IMR-90 (cell line): ENCODE results near the gene KRTAP4-9. TPM values are rescaled to one million over a fixed set of nuclear protein-coding genes. Genes with fewer than 3 reads are reported as not detected.
"Not testable (repeated sequence)": the region's sequence is repeated elsewhere in the genome, so short reads cannot be mapped to it uniquely, and the experiment has no call there.

Source experiments
- ATAC-seq: fragments of 200-7000 bp; cut with Tn5 transposase; 2 replicates; pipeline ENCODE4 v1.9.1; 2020; ENCODE audit warnings: low read depth, mild to moderate bottlenecking, moderate library complexity
- BruUV-seq: library from RNA; stranded (reverse); fragments of 400-500 nt; replicated peaks from 2 replicates; lab custom pipeline; 2021; lab: Mats Ljungman, UMichigan
- CTCF ChIA-PET: fragments of 300-600 bp; formaldehyde crosslinking; extraction: SDS; loops from one replicate; lab custom pipeline; 2021; ENCODE audit warnings: antibody characterized with exemption; lab: Yijun Ruan, JAX
- POLR2A ChIA-PET: fragments of 300-600 bp; sonication (Branson Sonifier 250); formaldehyde crosslinking; loops from one replicate; lab custom pipeline; 2022; ENCODE audit warnings: antibody characterized with exemption; ENCODE audit not compliant: unreplicated experiment; lab: Charles Lee
- DNase-seq: peaks from one replicate; pipeline ENCODE4 v3.0.0; 2013
- H2AFZ ChIP-seq: replicated peaks from 2 replicates; pipeline ENCODE3; 2013; ENCODE audit warnings: low read length, mild to moderate bottlenecking; ENCODE audit not compliant: poor library complexity
- H2AK5ac ChIP-seq: 2 replicates; pipeline ENCODE4 v1.6.1; 2013; ENCODE audit warnings: low read depth, low read length, inconsistent platforms
- H2AK9ac ChIP-seq: replicated peaks from 2 replicates; pipeline ENCODE3; 2013; ENCODE audit warnings: mild to moderate bottlenecking, low read depth, low read length, moderate library complexity; ENCODE audit not compliant: poor library complexity
- H2BK120ac ChIP-seq: 2 replicates; pipeline ENCODE4 v1.6.1; 2013; ENCODE audit warnings: low read depth, low read length, inconsistent platforms
- H2BK15ac ChIP-seq: 3 replicates; pipeline ENCODE4 v1.6.1; 2013; ENCODE audit warnings: low read depth, low read length, inconsistent platforms
- H2BK20ac ChIP-seq: 2 replicates; pipeline ENCODE4 v1.6.1; 2013; ENCODE audit warnings: low read depth, mild to moderate bottlenecking, inconsistent platforms, low read length, moderate library complexity
- H2BK5ac ChIP-seq: 2 replicates; pipeline ENCODE4 v1.6.1; 2013; ENCODE audit warnings: mild to moderate bottlenecking, low read depth, low read length, inconsistent platforms; ENCODE audit not compliant: poor library complexity, severe bottlenecking
- H3K14ac ChIP-seq: replicated peaks from 2 replicates; pipeline ENCODE4 v1.6.1; 2013; ENCODE audit warnings: low read depth, low read length, inconsistent platforms
- H3K18ac ChIP-seq: 2 replicates; pipeline ENCODE4 v1.6.1; 2013; ENCODE audit warnings: low read depth, low read length, control low read depth
- H3K23ac ChIP-seq: 2 replicates; pipeline ENCODE4 v1.6.1; 2013; ENCODE audit warnings: low read depth, low read length, inconsistent platforms
- H3K27ac ChIP-seq: 2 replicates; pipeline ENCODE4 v1.5.1; 2013; ENCODE audit warnings: mild to moderate bottlenecking, control low read depth, low read length; ENCODE audit not compliant: insufficient read depth
- H3K27me3 ChIP-seq: 2 replicates; pipeline ENCODE4 v1.6.1; 2013; ENCODE audit warnings: low read length; ENCODE audit not compliant: control insufficient read depth, insufficient read depth
- H3K36me3 ChIP-seq: 2 replicates; pipeline ENCODE4 v1.6.1; 2013; ENCODE audit warnings: low read length, mixed read lengths; ENCODE audit not compliant: control insufficient read depth, insufficient read depth
- H3K4ac ChIP-seq: 2 replicates; pipeline ENCODE4 v1.6.1; 2013; ENCODE audit warnings: low read depth, low read length, inconsistent platforms
- H3K4me1 ChIP-seq: 2 replicates; pipeline ENCODE4 v1.6.1; 2013; ENCODE audit warnings: low read length, mixed read lengths; ENCODE audit not compliant: control insufficient read depth, insufficient read depth
- H3K4me2 ChIP-seq: 2 replicates; pipeline ENCODE4 v1.6.1; 2013; ENCODE audit warnings: low read depth, mild to moderate bottlenecking, control low read depth, low read length, moderate library complexity
- H3K4me3 ChIP-seq: 2 replicates; pipeline ENCODE4 v1.5.1; 2013; ENCODE audit warnings: low read depth, mild to moderate bottlenecking, control low read depth, low read length, moderate library complexity; ENCODE audit not compliant: insufficient read depth
- H3K56ac ChIP-seq: 2 replicates; pipeline ENCODE4 v1.6.1; 2013; ENCODE audit warnings: low read length, inconsistent platforms; ENCODE audit not compliant: insufficient read depth; ENCODE audit errors: extremely low read depth
- H3K79me1 ChIP-seq, 2 experiments: 2 replicates each; pipeline ENCODE4 v1.6.1; 2013; ENCODE audit warnings: low read length in 2 of 2, inconsistent platforms in 1 of 2, low read depth in 1 of 2
- H3K9ac ChIP-seq: 2 replicates; pipeline ENCODE4 v1.6.1; 2013; ENCODE audit warnings: low read depth, low read length, control low read depth
- H3K9me1 ChIP-seq: 2 replicates; pipeline ENCODE4 v1.6.1; 2013; ENCODE audit warnings: low read length, inconsistent platforms; ENCODE audit not compliant: insufficient read depth
- H3K9me3 ChIP-seq: 2 replicates; pipeline ENCODE4 v1.6.1; 2013; ENCODE audit warnings: low read length; ENCODE audit not compliant: control insufficient read depth, insufficient read depth
- H4K20me1 ChIP-seq: 2 replicates; pipeline ENCODE4 v1.6.1; 2013; ENCODE audit warnings: low read length, inconsistent platforms; ENCODE audit not compliant: insufficient read depth
- H4K5ac ChIP-seq: 2 replicates; pipeline ENCODE4 v1.6.1; 2013; ENCODE audit warnings: mild to moderate bottlenecking, low read depth, low read length, control low read depth
- H4K8ac ChIP-seq, 2 experiments: 2 replicates each; pipeline ENCODE4 v1.6.1; 2013; ENCODE audit warnings: low read depth in 2 of 2, low read length in 2 of 2, control low read depth in 1 of 2, inconsistent platforms in 1 of 2
- H4K91ac ChIP-seq: 2 replicates; pipeline ENCODE4 v1.6.1; 2013; ENCODE audit warnings: low read depth, low read length, inconsistent platforms; ENCODE audit not compliant: insufficient read depth
- WGBS, 2 experiments: methylation state at CpG; one replicate each; pipeline versions ENCODE4 v1.1.5 to v1.1.7; 2013; ENCODE audit warnings: missing lambda C conversion rate in 2 of 2; ENCODE audit not compliant: insufficient read length in 1 of 2; ENCODE audit errors: extremely low coverage in 2 of 2; 5-methylcytosine and 5-hydroxymethylcytosine counted together
- dilution Hi-C: fragments of 300-500 bp; cut with HindIII; formaldehyde crosslinking; loops from one replicate; pipeline ENCODE4 v1.14.3; 2018; ENCODE audit warnings: low sequenced_read_pairs; ENCODE audit not compliant: unreplicated experiment
- in situ Hi-C: fragments of 300-500 bp; cut with MboI; formaldehyde crosslinking; loops from 3 replicates; pipeline ENCODE4 v1.14.3; 2019; ENCODE audit warnings: low sequenced_read_pairs, inconsistent platforms, mixed read lengths
- intact Hi-C: fragments of 100-400 bp; cut with micrococcal nuclease; formaldehyde crosslinking; loops from 2 replicates; pipeline ENCODE4 v1.10.0; 2022
- polyA plus RNA-seq, 3 experiments: library from polyadenylated mRNA; depleted of rRNA; stranded (reverse); fragments of >200 nt; gene quantifications; 2 replicates each; pipeline ENCODE4 v1.2.3, GENCODE V29; 2012; ENCODE audit warnings: low replicate concordance in 1 of 3
- total RNA-seq: library from RNA; depleted of rRNA; stranded (reverse); fragments of >200 nt; gene quantifications from 2 replicates; pipeline ENCODE4 v1.2.3, GENCODE V29; 2012

The KRTAP4-9 gene
- total and polyA plus RNA-seq, 2 of the 4 experiments (the other 2 are of a cell fraction), result 0.24 TPM; not detected in 1

DNA sequence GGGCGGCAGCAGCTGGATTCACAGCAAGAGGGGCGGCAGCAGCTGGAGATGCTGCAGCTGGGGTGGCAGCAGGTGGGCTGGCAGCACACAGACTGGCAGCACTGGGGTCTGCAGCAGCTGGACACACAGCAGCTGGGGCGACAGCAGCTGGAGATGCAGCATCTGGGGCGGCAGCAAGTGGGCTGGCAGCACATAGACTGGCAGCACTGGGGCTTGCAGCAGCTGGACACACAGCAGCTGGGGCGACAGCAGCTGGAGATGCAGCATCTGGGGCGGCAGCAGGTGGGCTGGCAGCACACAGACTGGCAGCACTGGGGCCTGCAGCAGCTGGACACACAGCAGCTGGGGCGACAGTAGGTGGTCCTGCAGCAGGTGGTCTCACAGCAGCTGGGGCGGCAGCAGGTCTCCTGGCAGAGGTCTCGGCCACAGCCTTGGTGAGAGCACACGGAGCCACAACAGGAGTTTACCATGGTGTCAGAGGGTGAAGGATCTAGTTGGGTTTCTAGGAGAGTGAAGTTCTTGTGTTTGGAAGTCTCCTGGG, 12.7 kb downstream of the KRTAP4-9 start, which contains the start of gene KRTAP4-11:
TSS of gene KRTAP4-11 (minus strand) at position 528 of the 541 bp plus-strand sequence. CDS start at position 470, 58 bp downstream.
- H3K4me2 ChIP-seq, CTCF ChIA-PET, in situ Hi-C loops: not testable (repeated sequence)

More for the DNA sequence above, 12.7 kb downstream of the KRTAP4-9 start, which contains the start of gene KRTAP4-11:
- ATAC-seq, H2BK15ac ChIP-seq, H3K56ac ChIP-seq, intact Hi-C loops, POLR2A ChIA-PET, dilution Hi-C loops, H3K9me1 ChIP-seq, H3K27me3 ChIP-seq, H3K79me1 ChIP-seq, H2AFZ ChIP-seq, H4K20me1 ChIP-seq, H3K27ac ChIP-seq, H3K36me3 ChIP-seq, H2AK9ac ChIP-seq, H4K5ac ChIP-seq, H2BK20ac ChIP-seq, H3K9ac ChIP-seq, H3K4me1 ChIP-seq, H3K9me3 ChIP-seq, DNase-seq, H3K23ac ChIP-seq, H3K18ac ChIP-seq, BruUV-seq, H3K4me3 ChIP-seq: not testable (repeated sequence)
- H2AK5ac ChIP-seq, result peak within 1 kb of the TSS; percentile 70
- H3K14ac ChIP-seq, result peak within 1 kb of the TSS; percentile 9; the same call in 1 of the 2 replicates
- H2BK5ac ChIP-seq, result peak within 1 kb of the TSS; percentile 42
- 91% methylated on average over 3 of the region's 10 CpGs; no CpG with 5 or more reads in 1 of the 2 experiments for WGBS, 2 experiments
- peak within 1 kb of the TSS in 1 of 2 experiments; percentile 62; a peak in 2 of 4 replicates for H4K8ac ChIP-seq
- peak within 1 kb of the TSS; percentile 56 for H3K4ac ChIP-seq
- H4K91ac ChIP-seq, result 0 out of 2 replicates have a peak within 1 kb of the TSS, but pooled peaks have one; percentile 30
- peak within 1 kb of the TSS; percentile 14; the same call in 1 of the 2 replicates for H2BK120ac ChIP-seq
